Uterus (tissue), 2 donors: ENCODE measurements around the gene MAGI2.

Experiments
- CTCF ChIP-seq, 4 experiments: fragments of 200-600 bp in 2 of 4; fragments of 450-650 bp in 2 of 4; sonication (generic) in 2 of 4; IDR thresholded peaks; one replicate each; pipeline ENCODE4 v1.5.1; 2016 to 2019; ENCODE audit warnings: antibody characterized with exemption in 4 of 4, mild to moderate bottlenecking in 2 of 4, moderate library complexity in 1 of 4
- POLR2A ChIP-seq, 2 donors: fragments of 450-650 bp; IDR thresholded peaks; one replicate each; pipeline ENCODE4 v1.6.1; 2016; ENCODE audit warnings: antibody characterized with exemption in 2 of 2, mild to moderate bottlenecking in 1 of 2, moderate library complexity in 1 of 2

GRCh38 chr7:78316110-78316509, 1137.4 kb downstream of the MAGI2 start:
- TF ChIP-seq CTCF (IDR thresholded peaks at IDR 0.05) (no peak), POLR2A (IDR thresholded peaks at IDR 0.05) (no peak)
